ENCODE results near the gene KLKB1.

The KLKB1 gene

GRCh38 chr4:186227221-186227620 lies at the start of gene KLKB1:
TSS of gene KLKB1 (plus strand) at chr4:186227507. CDS start at chr4:186228196, 689 bp downstream.
- no peak for TF ChIP-seq JUND (IDR thresholded peaks at IDR 0.05; ENCODE audit: low read depth)
- in situ Hi-C loops (cut with HindIII; ENCODE audit: low pct_unique_long_range_greater_than_20kb, low sequenced_read_pairs): no loop called here
- DNase-seq (ENCODE audit: low read depth in 1 of 2, low spot score in 1 of 2): peak in 1 of 2 experiments; percentile 63

DNA sequence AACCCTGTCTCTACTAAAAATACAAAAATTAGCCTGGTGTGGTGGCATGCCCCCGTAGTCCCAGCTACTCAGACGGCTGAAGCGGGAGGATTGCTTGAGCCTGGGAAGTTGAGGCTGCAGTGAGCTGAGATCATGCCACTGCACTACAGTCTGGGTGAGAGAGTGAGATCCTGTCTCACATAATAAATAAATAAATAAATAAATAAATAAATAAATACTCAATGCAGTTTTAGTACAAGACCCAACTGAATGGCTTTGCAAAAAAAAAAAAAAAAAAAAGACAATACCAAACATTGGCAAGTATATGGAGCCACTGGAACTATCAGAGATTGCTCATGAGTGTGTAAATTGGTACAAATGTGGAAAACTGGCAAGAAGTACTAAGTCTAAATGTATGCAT lies 39.2 kb upstream of the KLKB1 start:
- in situ Hi-C loops (cut with HindIII; ENCODE audit: low pct_unique_long_range_greater_than_20kb, low sequenced_read_pairs): no loop called here
- no peak for DNase-seq (ENCODE audit: low read depth in 1 of 2, low spot score in 1 of 2)
- TF ChIP-seq JUND (IDR thresholded peaks at IDR 0.05; ENCODE audit: low read depth): no peak

DNA sequence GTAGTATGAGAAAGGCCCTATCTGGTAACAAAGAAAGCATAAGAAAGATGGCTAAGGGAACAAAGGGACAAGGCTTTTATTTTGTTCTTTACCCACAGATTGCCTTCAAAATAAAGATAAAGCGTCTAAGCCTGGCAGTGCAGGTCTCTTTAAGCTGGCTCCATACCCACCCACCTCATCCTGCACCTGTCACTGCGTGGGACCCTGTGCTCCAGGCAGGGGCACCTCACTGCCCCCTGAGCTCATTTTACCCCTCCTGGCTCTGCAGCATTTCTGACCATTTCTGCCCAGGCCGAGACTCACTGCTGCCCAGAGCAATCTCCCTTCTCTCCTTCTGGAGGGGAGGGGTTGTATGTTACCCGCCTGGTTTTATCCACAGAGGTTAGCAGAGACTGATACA lies 37.7 kb upstream of the KLKB1 start:
- TF ChIP-seq JUND (IDR thresholded peaks at IDR 0.05; ENCODE audit: low read depth): no peak
- in situ Hi-C loops (cut with HindIII; ENCODE audit: low pct_unique_long_range_greater_than_20kb, low sequenced_read_pairs): no loop called here
- no peak for DNase-seq (ENCODE audit: low read depth in 1 of 2, low spot score in 1 of 2)

DNA sequence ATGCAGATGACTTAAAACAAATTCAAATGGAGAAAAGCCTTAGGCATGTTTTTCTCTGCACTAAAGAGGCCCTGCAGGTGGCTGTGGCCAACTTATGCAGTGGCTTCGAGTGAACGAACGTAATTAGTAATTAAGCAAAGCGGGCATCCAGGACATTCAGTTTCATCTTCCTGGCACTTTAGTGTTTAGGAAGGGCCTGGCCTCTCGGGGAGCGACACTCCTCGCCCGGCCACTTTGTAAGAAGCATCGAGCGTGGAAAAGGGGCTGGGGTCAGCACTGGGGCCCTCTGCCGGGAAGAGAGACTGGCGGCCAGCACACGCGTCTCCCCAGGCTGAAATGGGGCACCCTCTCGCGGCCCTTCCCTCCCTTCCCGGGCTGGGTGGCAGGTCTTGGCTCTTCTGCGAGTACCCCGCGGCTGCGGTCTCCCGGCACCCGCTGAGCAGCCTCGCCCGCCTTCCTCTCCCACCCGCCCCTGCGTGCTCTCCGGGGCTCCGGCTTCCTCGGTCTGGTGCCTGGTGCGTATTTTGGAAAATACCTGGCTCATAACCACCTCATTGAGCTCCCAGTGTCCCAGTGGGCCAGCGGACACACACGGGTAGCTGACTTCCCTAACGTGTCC lies 36.6 kb upstream of the KLKB1 start:
- peak in 1 of 2 experiments; percentile 31 for DNase-seq (ENCODE audit: low read depth in 1 of 2, low spot score in 1 of 2)
- in situ Hi-C loops (cut with HindIII; ENCODE audit: low pct_unique_long_range_greater_than_20kb, low sequenced_read_pairs): no loop called here
- TF ChIP-seq JUND (IDR thresholded peaks at IDR 0.05; ENCODE audit: low read depth): no peak

- no peak for TF ChIP-seq JUND (IDR thresholded peaks at IDR 0.05; ENCODE audit: low read depth)
- peak; percentile 54 to 72 for DNase-seq (ENCODE audit: low read depth in 1 of 2, low spot score in 1 of 2)
- in situ Hi-C loops (cut with HindIII; ENCODE audit: low pct_unique_long_range_greater_than_20kb, low sequenced_read_pairs): no loop called here
These were observed 35.9 kb upstream of the KLKB1 start, which contains the start of gene CYP4V2 for GRCh38 chr4:186191200-186192065. TSS of gene CYP4V2 (plus strand) at chr4:186191567. CDS start at chr4:186191824, 257 bp downstream.

DNA sequence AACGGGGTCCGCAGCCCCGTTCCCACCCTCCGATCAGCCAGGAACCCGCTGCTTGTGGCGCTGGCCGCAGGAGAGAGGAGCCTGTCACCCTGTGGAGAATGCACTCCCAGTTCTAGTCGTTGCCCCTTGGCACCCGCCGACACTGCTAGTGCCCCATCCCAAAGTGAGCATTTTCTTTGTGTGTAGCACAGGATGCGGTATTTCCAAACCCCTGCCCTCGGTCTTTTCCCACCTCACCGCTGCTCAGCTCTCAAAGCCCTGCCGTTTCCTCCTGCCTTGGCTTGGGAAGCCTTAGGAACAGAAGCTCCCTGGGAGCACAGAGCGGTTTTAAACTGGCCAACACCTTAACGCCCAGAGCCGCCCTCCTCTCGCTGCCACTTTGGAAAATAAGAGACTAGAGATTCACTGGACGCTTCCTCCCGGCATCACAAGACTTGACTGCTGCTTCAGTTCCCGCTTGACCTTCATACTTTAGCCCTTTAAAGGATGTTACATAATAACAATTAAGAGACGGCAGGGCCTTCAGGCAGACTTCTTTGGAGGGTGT lies 35.2 kb upstream of the KLKB1 start:
- no peak for TF ChIP-seq JUND (IDR thresholded peaks at IDR 0.05; ENCODE audit: low read depth)
- in situ Hi-C loops (cut with HindIII; ENCODE audit: low pct_unique_long_range_greater_than_20kb, low sequenced_read_pairs): no loop called here
- peak; percentile 17 to 24 for DNase-seq (ENCODE audit: low read depth in 1 of 2, low spot score in 1 of 2)

GRCh38 chr4:186193851-186194250 lies 33.5 kb upstream of the KLKB1 start:
- in situ Hi-C loops (cut with HindIII; ENCODE audit: low pct_unique_long_range_greater_than_20kb, low sequenced_read_pairs): no loop called here
- no peak for DNase-seq (ENCODE audit: low read depth in 1 of 2, low spot score in 1 of 2)
- no peak for TF ChIP-seq JUND (IDR thresholded peaks at IDR 0.05; ENCODE audit: low read depth)

DNA sequence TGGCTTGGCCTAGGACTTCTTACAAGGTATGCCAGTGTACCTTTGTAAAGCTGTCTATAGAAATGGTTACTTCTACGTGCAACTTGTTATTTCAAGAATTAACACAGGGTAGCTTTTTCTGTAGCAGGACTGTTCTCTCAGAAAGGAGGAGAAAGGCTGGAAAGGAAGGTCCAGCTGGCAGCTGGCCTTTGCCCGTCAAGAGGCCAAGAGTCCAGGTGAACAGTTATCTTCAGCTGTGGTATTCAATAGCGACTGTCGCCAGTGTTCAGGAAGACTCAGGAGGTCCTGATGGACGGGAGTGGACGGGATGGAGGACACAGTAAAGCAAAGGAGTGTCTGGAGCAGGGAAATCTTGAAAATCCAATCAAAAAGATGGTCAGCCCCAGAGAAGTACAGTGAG lies 31.2 kb upstream of the KLKB1 start:
- no peak for TF ChIP-seq JUND (IDR thresholded peaks at IDR 0.05; ENCODE audit: low read depth)
- in situ Hi-C loops (cut with HindIII; ENCODE audit: low pct_unique_long_range_greater_than_20kb, low sequenced_read_pairs): no loop called here
- no peak for DNase-seq (ENCODE audit: low read depth in 1 of 2, low spot score in 1 of 2)

DNA sequence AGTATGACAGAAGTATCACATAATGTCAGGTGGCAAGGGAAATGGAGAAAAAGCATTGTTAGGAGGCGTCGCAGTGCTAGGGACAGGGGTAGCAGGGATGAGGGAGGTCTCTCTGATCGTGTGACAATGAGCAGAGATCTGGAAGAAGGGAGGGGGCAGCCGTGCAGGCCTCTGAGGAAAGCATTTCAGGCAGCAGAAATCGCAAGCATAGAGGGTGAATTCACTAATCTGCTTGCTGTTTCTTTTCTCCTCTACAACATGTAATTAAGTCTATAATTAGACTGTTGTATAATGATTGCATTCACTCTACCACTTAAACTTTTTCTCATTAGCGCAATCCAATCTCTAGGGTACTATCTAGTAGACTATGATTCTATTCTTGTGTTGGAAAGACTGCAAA lies 26.8 kb upstream of the KLKB1 start:
- DNase-seq (ENCODE audit: low read depth in 1 of 2, low spot score in 1 of 2): no peak
- in situ Hi-C loops (cut with HindIII; ENCODE audit: low pct_unique_long_range_greater_than_20kb, low sequenced_read_pairs): no loop called here

DNA sequence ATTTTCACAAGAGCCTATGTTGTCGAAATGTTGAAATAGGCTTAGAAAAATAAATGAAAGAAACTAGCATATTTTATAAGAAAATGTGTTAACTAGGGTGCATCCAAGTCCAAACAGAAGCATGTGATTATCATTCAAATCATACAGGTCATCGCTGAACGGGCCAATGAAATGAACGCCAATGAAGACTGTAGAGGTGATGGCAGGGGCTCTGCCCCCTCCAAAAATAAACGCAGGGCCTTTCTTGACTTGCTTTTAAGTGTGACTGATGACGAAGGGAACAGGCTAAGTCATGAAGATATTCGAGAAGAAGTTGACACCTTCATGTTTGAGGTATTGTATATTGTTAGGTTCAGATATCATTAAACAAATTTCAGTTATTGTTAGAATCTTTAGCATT lies 26.3 kb upstream of the KLKB1 start:
- no peak for DNase-seq (ENCODE audit: low read depth in 1 of 2, low spot score in 1 of 2)
- in situ Hi-C loops (cut with HindIII; ENCODE audit: low pct_unique_long_range_greater_than_20kb, low sequenced_read_pairs): no loop called here
- no peak for TF ChIP-seq JUND (IDR thresholded peaks at IDR 0.05; ENCODE audit: low read depth)

More for the DNA sequence above, 26.8 kb upstream of the KLKB1 start:
- TF ChIP-seq JUND (IDR thresholded peaks at IDR 0.05; ENCODE audit: low read depth): no peak

- peak; percentile 64 to 77 for DNase-seq (ENCODE audit: low read depth in 1 of 2, low spot score in 1 of 2)
- in situ Hi-C loops (cut with HindIII; ENCODE audit: low pct_unique_long_range_greater_than_20kb, low sequenced_read_pairs): no loop called here
- TF ChIP-seq JUND (IDR thresholded peaks at IDR 0.05; ENCODE audit: low read depth): no peak
These were observed 25.6 kb upstream of the KLKB1 start for GRCh38 chr4:186201535-186202230.

DNA sequence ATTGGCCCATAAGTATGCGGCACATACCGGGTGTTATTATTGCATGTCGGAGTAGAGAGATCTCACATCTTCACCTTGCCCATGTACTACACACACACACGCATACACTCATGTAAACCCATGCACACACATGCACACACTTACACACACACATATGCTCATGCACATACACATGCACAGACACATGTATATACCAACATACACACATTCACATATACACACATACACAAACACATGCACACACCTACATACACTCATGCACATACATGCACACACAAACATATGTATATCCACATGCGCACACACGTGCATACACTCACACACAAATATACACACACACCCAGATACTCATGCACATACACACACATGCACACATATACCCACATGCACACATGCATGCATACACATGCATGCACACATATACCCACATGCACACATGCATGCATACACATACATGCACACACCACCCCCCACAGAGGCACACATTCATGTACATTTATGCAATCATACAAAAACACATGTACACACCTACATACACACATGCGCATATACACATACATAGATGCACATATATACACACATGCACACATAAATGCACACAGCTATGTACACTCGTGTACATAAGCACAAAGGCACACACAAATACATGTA lies 24.7 kb upstream of the KLKB1 start:
- TF ChIP-seq JUND (IDR thresholded peaks at IDR 0.05; ENCODE audit: low read depth): no peak
- DNase-seq (ENCODE audit: low read depth in 1 of 2, low spot score in 1 of 2): no peak
- in situ Hi-C loops (cut with HindIII; ENCODE audit: low pct_unique_long_range_greater_than_20kb, low sequenced_read_pairs): no loop called here

Data from T47D (cell line).